Right lobe of liver (tissue), 6 donors: ENCODE results near the gene CD151. TPM values are rescaled to one million over a fixed set of nuclear protein-coding genes. Genes with fewer than 3 reads are reported as not detected.

Experiments used
- ATAC-seq, 4 donors: fragments of 200-7000 bp; cut with Tn5 transposase; one replicate each; pipeline ENCODE4 v1.9.1; 2020; ENCODE audit warnings: mild to moderate bottlenecking in 4 of 4, moderate library complexity in 4 of 4
- DNase-seq, 3 donors: peaks; one replicate each; pipeline ENCODE4 v3.0.0-alpha.2; 2020
- H3K27ac ChIP-seq, 3 donors: fragments of 200-600 bp; one replicate each; pipeline ENCODE4 v1.8.0; 2022
- H3K27me3 ChIP-seq, 2 donors: fragments of 200-600 bp; one replicate each; pipeline ENCODE4 v1.8.0; 2022
- H3K36me3 ChIP-seq, 4 donors: fragments of 200-600 bp; sonication (generic) in 1 of 4; one replicate each; pipeline versions ENCODE4 v1.5.1 to v1.8.0; 2017 to 2022; ENCODE audit warnings: control low read depth in 1 of 4
- H3K4me1 ChIP-seq, 4 donors: fragments of 200-600 bp; sonication (generic) in 1 of 4; one replicate each; pipeline versions ENCODE4 v1.5.1 to v1.8.0; 2017 to 2022; ENCODE audit warnings: control low read depth in 1 of 4
- H3K4me3 ChIP-seq, 3 donors: fragments of 200-600 bp; one replicate each; pipeline ENCODE4 v1.8.0; 2022
- H3K9me3 ChIP-seq, 4 donors: fragments of 200-600 bp; sonication (generic) in 1 of 4; one replicate each; pipeline versions ENCODE4 v1.5.1 to v1.8.0; 2017 to 2022; ENCODE audit warnings: control low read depth in 1 of 4
- CTCF ChIP-seq, 4 donors: fragments of 200-600 bp in 3 of 4; fragments of 450-650 bp in 1 of 4; IDR thresholded peaks; one replicate each; pipeline versions ENCODE4 v1.5.1 to v1.8.0; 2016 to 2022; ENCODE audit warnings: antibody characterized with exemption in 4 of 4, mild to moderate bottlenecking in 2 of 4
- POLR2A ChIP-seq: fragments of 450-650 bp; IDR thresholded peaks from one replicate; pipeline ENCODE4 v1.6.1; 2017; ENCODE audit warnings: antibody characterized with exemption, mild to moderate bottlenecking
- WGBS: methylation state at CpG from one replicate; pipeline ENCODE4 v1.1.6; 2018; ENCODE audit warnings: low coverage, low lambda C conversion rate; ENCODE audit not compliant: insufficient coverage; ENCODE audit errors: missing lambda C conversion rate; 5-methylcytosine and 5-hydroxymethylcytosine counted together
- intact Hi-C, 2 donors: fragments of 100-400 bp; cut with DNase I; formaldehyde crosslinking; loops; one replicate each; pipeline versions ENCODE4 v1.11.2 to v1.14.1; 2022
- total RNA-seq, 6 experiments: library from RNA; depleted of rRNA in 2 of 6; stranded (reverse); fragments of >200 nt in 2 of 6; fragmentation: NEBNext Ultra II Directional in 3 of 6; extraction: Animal tissue kit (Norgen Biotek cat#: 25700) in 3 of 6; gene quantifications; one replicate each; pipeline versions ENCODE4 v1.1.0 to v1.2.4, GENCODE V29; 2016 to 2023
- donor health status: DM: no; HTN: yes; CAD: no.
- donor health status: DM: no; HTN: no; CAD: no.
- donor health status: DM: no; HTN: no; CAD: no.
- donor health status: DM: no; HTN: yes; CAD: no.
- donor health status: DM: no; HTN: yes; CAD: no.

Gene CD151
- total RNA-seq, 6 experiments from 2014 or later: 70.8 to 156 (median 135) TPM

- H3K27me3 ChIP-seq: no peaks in the 10 kb centered on the region
- H3K4me1 ChIP-seq: no peaks in the 10 kb centered on the region
- intact Hi-C loops: loop anchor here in 1 of 2 donors (10.0 kb wide), 1 partner anchor 196 kb away; no protein-coding TSS in a partner anchor
- no peak overlapping the region for H3K27ac ChIP-seq
- no peak overlapping the region for H3K4me3 ChIP-seq
- DNase-seq: no peak
- H3K36me3 ChIP-seq: no peaks in the 10 kb centered on the region
- WGBS: 81% methylated on average over 26 of the region's 37 CpGs
- TF ChIP-seq CTCF (IDR thresholded peaks at IDR 0.05): no peak
- no peak for TF ChIP-seq POLR2A
- no peaks in the 10 kb centered on the region for H3K9me3 ChIP-seq
- no peak for ATAC-seq
Observed at GRCh38 chr11:858762-859339, 26.1 kb downstream of the CD151 start.

- no peak overlapping the region for H3K4me3 ChIP-seq
- intact Hi-C loops: loop anchor here in 1 of 2 donors (10.0 kb wide), 1 partner anchor 195 kb away; no protein-coding TSS in a partner anchor
- WGBS: 63% methylated on average over 23 of the region's 31 CpGs
Observed at GRCh38 chr11:859394-860131, 26.8 kb downstream of the CD151 start.

GRCh38 chr11:860234-861104 is 27.7 kb downstream of the CD151 start:
- intact Hi-C loops: no loop called here
- Histone ChIP-seq H3K27me3 (no peaks in the 10 kb centered on the region), H3K4me1 (no peaks in the 10 kb centered on the region), H3K36me3 (no peaks in the 10 kb centered on the region), H3K9me3 (no peaks in the 10 kb centered on the region), H3K4me3 (no peak overlapping the region), H3K27ac (no peak overlapping the region)
- DNase-seq (no peak), ATAC-seq (no peak)
- WGBS: no CpG with 5 or more reads among the region's 21 CpGs
- no peak for TF ChIP-seq POLR2A
- no peak for TF ChIP-seq CTCF (IDR thresholded peaks at IDR 0.05)

More at GRCh38 chr11:859394-860131, 26.8 kb downstream of the CD151 start:
- DNase-seq (peak in 1 of 3 donors; percentile 62), ATAC-seq (peak; percentile 20 to 42 (median 30))
- no peaks in the 10 kb centered on the region for H3K36me3 ChIP-seq
- no peaks in the 10 kb centered on the region for H3K4me1 ChIP-seq
- TF ChIP-seq CTCF (IDR thresholded peaks at IDR 0.05) (no peak), POLR2A (no peak)
- no peaks in the 10 kb centered on the region for H3K27me3 ChIP-seq
- no peaks in the 10 kb centered on the region for H3K9me3 ChIP-seq
- no peak overlapping the region for H3K27ac ChIP-seq

- Histone ChIP-seq H3K36me3 (no peaks in the 10 kb centered on the region), H3K27ac (no peak overlapping the region), H3K4me3 (no peak overlapping the region), H3K9me3 (no peaks in the 10 kb centered on the region), H3K27me3 (no peaks in the 10 kb centered on the region), H3K4me1 (no peaks in the 10 kb centered on the region)
- no peak for DNase-seq
- 84% methylated on average over 11 of the region's 14 CpGs for WGBS
- intact Hi-C loops: no loop called here
- TF ChIP-seq CTCF (IDR thresholded peaks at IDR 0.05): no peak
- TF ChIP-seq POLR2A: no peak
- no peak for ATAC-seq
Observed at GRCh38 chr11:861105-861479, 28.3 kb downstream of the CD151 start.
